EH (cell line): Measurements from ENCODE around the gene TMEM248.
"Not testable (repeated sequence)": the region's sequence is repeated elsewhere in the genome, so short reads cannot be mapped to it uniquely, and the experiment has no call there.

Experiments
- DNase-seq: peaks from one replicate; pipeline ENCODE4 v3.0.0-alpha.2; 2015; ENCODE audit warnings: low read depth

TMEM248 gene

DNA sequence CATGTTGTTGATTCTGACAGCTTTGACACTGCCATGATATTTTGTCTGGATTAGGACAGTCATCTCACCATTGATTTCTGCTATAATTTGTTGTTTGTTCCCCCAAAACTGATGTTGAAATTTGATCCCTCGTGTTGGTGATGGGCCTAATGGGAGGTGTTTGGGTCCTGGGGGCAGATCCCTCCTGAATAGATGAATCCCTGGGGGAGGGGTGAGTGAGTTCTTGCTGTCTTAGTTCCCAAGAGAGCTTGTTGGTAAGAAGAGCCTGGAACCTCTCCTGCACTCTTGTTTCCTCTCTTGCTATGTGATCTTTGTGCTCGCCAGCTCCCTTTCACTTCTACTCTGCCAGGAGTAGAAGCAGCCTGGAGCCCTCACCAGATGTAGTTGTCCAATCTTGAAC, 83.1 kb downstream of the TMEM248 start:
- DNase-seq: not testable (repeated sequence)

DNA sequence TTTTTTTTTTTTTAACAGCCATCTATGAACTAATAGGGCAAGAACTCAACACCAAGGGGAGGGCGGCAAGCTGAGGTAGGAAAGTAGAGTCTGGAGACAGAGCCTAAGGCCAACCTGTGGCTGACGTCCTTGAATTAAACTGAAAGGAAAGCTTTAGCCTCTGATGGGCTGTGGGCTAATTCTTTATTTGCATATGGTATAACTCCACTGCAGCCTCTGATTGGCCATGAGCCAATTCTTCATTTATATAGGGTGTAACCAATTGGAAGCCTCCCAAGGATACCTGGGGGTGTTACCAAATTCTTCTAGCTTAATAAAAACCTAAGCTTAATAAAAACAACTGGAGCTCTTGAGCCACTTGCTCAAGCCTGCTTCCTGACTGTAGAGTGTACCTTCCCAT, 85.9 kb downstream of the TMEM248 start:
- DNase-seq: no peak
